Medulla oblongata (tissue), 1 donor: ENCODE measurements around the gene DCAF11.

Source experiments
- DNase-seq: peaks from one replicate; pipeline ENCODE4 v3.0.0-alpha.2; 2015; ENCODE audit errors: extremely low spot score

Gene DCAF11

GRCh38 chr14:24139272-24139934, 24.8 kb downstream of the DCAF11 start:
- DNase-seq = no peak

GRCh38 chr14:24141097-24141880, 26.7 kb downstream of the DCAF11 start, which contains the start of gene EMC9:
Gene EMC9 (minus strand): TSS chr14:24141591. CDS start chr14:24141304, 287 bp downstream.
- DNase-seq = peak; percentile 100

- DNase-seq = no peak
Observed at GRCh38 chr14:24143511-24143910, 28.9 kb downstream of the DCAF11 start.

- DNase-seq = no peak
Observed at GRCh38 chr14:24144451-24144850, 29.9 kb downstream of the DCAF11 start.

- no peak for DNase-seq
Observed at GRCh38 chr14:24145219-24145618, 30.6 kb downstream of the DCAF11 start.

- no peak for DNase-seq
Observed at GRCh38 chr14:24145690-24146452, 31.3 kb downstream of the DCAF11 start.

GRCh38 chr14:24146453-24146977, 31.9 kb downstream of the DCAF11 start, which contains the start of gene PSME2:
Gene PSME2 (minus strand): TSS chr14:24146610. CDS start chr14:24146581, 29 bp downstream.
- peak; percentile 93 for DNase-seq

- DNase-seq = peak; percentile 100
Observed at GRCh38 chr14:24146978-24147760, 32.6 kb downstream of the DCAF11 start, which contains the start of gene RNF31. Gene RNF31 (plus strand): TSS chr14:24147498. CDS start chr14:24147699, 201 bp downstream.

- DNase-seq = no peak
Observed at GRCh38 chr14:24147761-24148428, 33.3 kb downstream of the DCAF11 start.

GRCh38 chr14:24149302-24149969, 34.9 kb downstream of the DCAF11 start:
- no peak for DNase-seq

- DNase-seq = no peak
Observed at GRCh38 chr14:24150061-24150460, 35.5 kb downstream of the DCAF11 start.

GRCh38 chr14:24150567-24150966, 36.0 kb downstream of the DCAF11 start:
- DNase-seq = no peak

GRCh38 chr14:24150993-24151392, 36.4 kb downstream of the DCAF11 start:
- no peak for DNase-seq

- DNase-seq = no peak
Observed at GRCh38 chr14:24151404-24152080, 37.0 kb downstream of the DCAF11 start.

GRCh38 chr14:24155100-24155499, 40.5 kb downstream of the DCAF11 start:
- DNase-seq = no peak

- no peak for DNase-seq
Observed at GRCh38 chr14:24156840-24157239, 42.3 kb downstream of the DCAF11 start.

- no peak for DNase-seq
Observed at GRCh38 chr14:24157331-24157730, 42.8 kb downstream of the DCAF11 start.

- DNase-seq = no peak
Observed at GRCh38 chr14:24159777-24160498, 45.4 kb downstream of the DCAF11 start.

GRCh38 chr14:24160499-24160849, 45.9 kb downstream of the DCAF11 start:
- DNase-seq = no peak
